Body of pancreas (tissue), 4 donors: Measurements from ENCODE around the gene MAPK8.

Source experiments
- CTCF ChIP-seq, 7 experiments: fragments of 450-650 bp in 4 of 7; fragments of 200-600 bp in 3 of 7; sonication (generic) in 3 of 7; IDR thresholded peaks; one replicate each; pipeline ENCODE4 v1.5.1; 2016 to 2019; ENCODE audit warnings: antibody characterized with exemption in 7 of 7
- POLR2A ChIP-seq, 3 donors: fragments of 450-650 bp; IDR thresholded peaks; one replicate each; pipeline ENCODE4 v1.6.1; 2016; ENCODE audit warnings: antibody characterized with exemption in 3 of 3, mild to moderate bottlenecking in 2 of 3

GRCh38 chr10:48485711-48486110 is 179.2 kb downstream of the MAPK8 start:
- no peak for TF ChIP-seq CTCF (IDR thresholded peaks at IDR 0.05)
- TF ChIP-seq POLR2A (IDR thresholded peaks at IDR 0.05), result no peak
